Measurements from ENCODE around the gene ERCC1. TPM values are rescaled to one million over a fixed set of nuclear protein-coding genes. Genes with fewer than 3 reads are reported as not detected.

The ERCC1 gene
- 81.7 and 109 TPM in 2 replicates for polyA plus RNA-seq (2011; rRNA removed)
- polyA plus RNA-seq (2012; cell fraction: cytosol; rRNA removed), result 165 and 195 TPM in 2 replicates
- 178 and 201 TPM in 2 replicates for polyA plus RNA-seq (2012; cell fraction: nucleus; rRNA removed)
- 89.7 to 97.6 TPM (median 93.0 TPM) in 3 replicates for polyA plus RNA-seq (2017; fragmentation: RNase III; extraction: RNeasy Plus Mini Kit Qiagen cat#74134 plus additional on column Dnase treatment)
- 175 and 210 TPM in 2 replicates for polyA minus RNA-seq (2011; rRNA and poly(A)+ RNA removed)

- POLR2A ChIA-PET, result interaction anchor here (0.7 to 1.7 kb wide), 9 partner anchors 14 to 218 kb away, joined by 3 to 9 read pairs (median 5); partner anchors contain the start of gene PPP1R13L
- TF ChIP-seq KDM5A (IDR thresholded peaks at IDR 0.05) (no peak), PBX3 (IDR thresholded peaks at IDR 0.05) (peak; percentile 89), ZNF302 (CRISPR knock-in tag; IDR thresholded peaks at IDR 0.05) (no peak), BHLHE40 (IDR thresholded peaks at IDR 0.05; ENCODE audit: low read depth, low read length) (0 out of 2 replicates have a peak, but pooled peaks have one; percentile 38), JUN (IDR thresholded peaks at IDR 0.05) (peak; percentile 94 to 97), BCL3 (IDR thresholded peaks at IDR 0.05) (peak; percentile 74), POLR2A (IDR thresholded peaks at IDR 0.05; ENCODE audit: low read length) (peak; percentile 84), RFX5 (IDR thresholded peaks at IDR 0.05) (0 out of 2 replicates have a peak, but pooled peaks have one; percentile 39), HES2 (IDR thresholded peaks at IDR 0.05) (no peak), EP300 (IDR thresholded peaks at IDR 0.05) (peak in 1 of 2 experiments; percentile 10; a peak in 1 of 5 replicates), USF2 (IDR thresholded peaks at IDR 0.05) (no peak), FOSL2 (IDR thresholded peaks at IDR 0.05) (no peak), FOSL2 (CRISPR knock-in tag; IDR thresholded peaks at IDR 0.05) (0 out of 2 replicates have a peak, but pooled peaks have one; percentile 2), HOXB5 (CRISPR knock-in tag; IDR thresholded peaks at IDR 0.05) (peak; percentile 82), ATOH8 (CRISPR knock-in tag; IDR thresholded peaks at IDR 0.05; ENCODE audit: low read depth) (peak; percentile 80; the same call in 1 of the 2 replicates), MYC (IDR thresholded peaks at IDR 0.05; ENCODE audit: borderline replicate concordance, low read length) (peak; percentile 93), HOXB13 (CRISPR knock-in tag; IDR thresholded peaks at IDR 0.05; ENCODE audit: low read depth) (peak; percentile 48; the same call in 1 of the 2 replicates), GATA3 (IDR thresholded peaks at IDR 0.05; ENCODE audit: borderline replicate concordance) (peak; percentile 53; the same call in 1 of the 2 replicates), CTCF (IDR thresholded peaks at IDR 0.05) (no peak), PHF8 (IDR thresholded peaks at IDR 0.05; ENCODE audit: borderline replicate concordance, low read depth) (peak; percentile 87), REST (IDR thresholded peaks at IDR 0.05) (no peak; the same call in 1 of the 2 replicates), MAX (IDR thresholded peaks at IDR 0.05) (peak; percentile 99), HOXA7 (CRISPR knock-in tag; IDR thresholded peaks at IDR 0.05) (peak; percentile 66; the same call in 1 of the 2 replicates), FOSB (CRISPR knock-in tag; IDR thresholded peaks at IDR 0.05) (peak; percentile 24; the same call in 1 of the 2 replicates), POLR2AphosphoS2 (conservative IDR thresholded peaks at IDR 0.05; ENCODE audit: low read length) (peak; percentile 75; the same call in 1 of the 2 replicates), E2F6 (IDR thresholded peaks at IDR 0.05; ENCODE audit: borderline replicate concordance, low read depth) (peak; percentile 92), FOXS1 (CRISPR knock-in tag; IDR thresholded peaks at IDR 0.05) (0 out of 2 replicates have a peak, but pooled peaks have one; percentile 45)
Measured at GRCh38 chr19:45423589-45424190, at the start of gene ERCC1. Gene ERCC1, minus strand, starts transcription at chr19:45423917. Its CDS starts 543 bp downstream, at chr19:45423374.

More at GRCh38 chr19:45423589-45424190, at the start of gene ERCC1:
- Histone ChIP-seq H3K4me1 (peaks cover 31% of the 10 kb centered on the region), H3K4me2 (peak within 1 kb of the TSS; percentile 90), H3K27ac (peak within 1 kb of the TSS; percentile 93 to 95), H3K9me3 (no peaks in the 10 kb centered on the region), H3K4me3 (peak within 1 kb of the TSS; percentile 58)
- DNase-seq (ENCODE audit: low read depth in 1 of 2, low spot score in 1 of 2) (peak; percentile 98), FAIRE-seq (peak; percentile 59), ATAC-seq (peak; percentile 77 to 87)
- CTCF ChIA-PET, result interaction anchor here (0.5 to 27.6 kb wide), 6 partner anchors 16 to 69 kb away, joined by 3 to 1883 read pairs (median 122); partner anchors contain the start of genes FOSB, PPM1N, PPP1R13L and RTN2
- under 1% methylated on average over 7 of the region's 37 CpGs for WGBS (ENCODE audit: missing lambda C conversion rate)

Measured in A549 (cell line).